Adipose tissue (tissue), 3 donors: Measurements from ENCODE around the gene WBP1. TPM values are rescaled to one million over a fixed set of nuclear protein-coding genes. Genes with fewer than 3 reads are reported as not detected.
"Not testable (repeated sequence)": the region's sequence is repeated elsewhere in the genome, so short reads cannot be mapped to it uniquely, and the experiment has no call there.

Source experiments
- H3K27ac ChIP-seq: one replicate; pipeline ENCODE4 v1.5.1; 2013; ENCODE audit warnings: low read depth, low read length
- WGBS, 3 donors: extraction: QIAGEN DNeasy Blood & Tissue Kit; methylation state at CpG; one replicate each; pipeline ENCODE4 v1.1.7; 2013; 5-methylcytosine and 5-hydroxymethylcytosine counted together
- polyA plus RNA-seq, 3 donors: library from polyadenylated mRNA; stranded (reverse); fragments of 200-250 nt; gene quantifications; one replicate each; pipeline ENCODE4 v1.2.3, GENCODE V29; 2013
- donor health status: healthy with polysubstance abuse.
- donor health status: Bipolar disorder and iron deficiency.
- donor health status: healthy.

Gene WBP1
- polyA plus RNA-seq, 3 donors, result 69.0 to 81.3 (median 78.1) TPM

- WGBS, 3 donors, result 72 to 93% (median 92%) methylated on average over 16 of the region's 16 CpGs
- not testable (repeated sequence) for H3K27ac ChIP-seq
Observed at GRCh38 chr2:74442483-74443297, 15.5 kb upstream of the WBP1 start.

GRCh38 chr2:74444498-74445318, 13.5 kb upstream of the WBP1 start:
- WGBS, 3 donors, result 21 to 33% (median 22%) methylated on average over 5 of the region's 5 CpGs
- H3K27ac ChIP-seq, result no peak overlapping the region

GRCh38 chr2:74447230-74447999, 10.8 kb upstream of the WBP1 start:
- 60 to 90% (median 87%) methylated on average over 5 of the region's 5 CpGs for WGBS, 3 donors
- H3K27ac ChIP-seq, result no peak overlapping the region

- no peak overlapping the region for H3K27ac ChIP-seq
- 69 to 80% (median 77%) methylated on average over 2 of the region's 2 CpGs for WGBS, 3 donors
Observed at GRCh38 chr2:74448771-74449170, 9.5 kb upstream of the WBP1 start.

- WGBS, 3 donors, result 82 to 84% (median 84%) methylated on average over 3 of the region's 3 CpGs
- no peak overlapping the region for H3K27ac ChIP-seq
Observed at GRCh38 chr2:74450570-74451190, 7.6 kb upstream of the WBP1 start.

- WGBS, 3 donors, result 1% methylated on average over 40 of the region's 40 CpGs
- no peak within 1 kb of the TSS for H3K27ac ChIP-seq
Observed at GRCh38 chr2:74454654-74455511, 3.4 kb upstream of the WBP1 start, which contains the start of gene INO80B. INO80B (plus strand) TSS chr2:74455087; CDS start chr2:74455117, 30 bp downstream.

GRCh38 chr2:74457129-74457548, 1.1 kb upstream of the WBP1 start:
- WGBS, 3 donors, result 2 to 3% (median 2%) methylated on average over 24 to 27 of the region's 27 CpGs
- no peak overlapping the region for H3K27ac ChIP-seq

GRCh38 chr2:74457549-74458131, 598 bp upstream of the WBP1 start:
- H3K27ac ChIP-seq, result peak overlapping the region; percentile 61
- WGBS, 3 donors, result 0 to 1% (median 0%) methylated on average over 39 to 46 of the region's 46 CpGs

- 3 to 6% (median 3%) methylated on average over 10 of the region's 10 CpGs for WGBS, 3 donors
Observed at GRCh38 chr2:74458938-74459363, 713 bp downstream of the WBP1 start.

GRCh38 chr2:74459503-74460118, 1.4 kb downstream of the WBP1 start:
- WGBS, 3 donors, result 64 to 81% (median 78%) methylated on average over 13 of the region's 13 CpGs
- H3K27ac ChIP-seq, result not testable (repeated sequence)

More at GRCh38 chr2:74458938-74459363, 713 bp downstream of the WBP1 start:
- H3K27ac ChIP-seq, result no peak overlapping the region

- 71 to 81% (median 79%) methylated on average over 10 of the region's 10 CpGs for WGBS, 3 donors
- H3K27ac ChIP-seq, result not testable (repeated sequence)
Observed at GRCh38 chr2:74460187-74460586, 1.9 kb downstream of the WBP1 start.

- 90 to 92% (median 92%) methylated on average over 27 of the region's 27 CpGs for WGBS, 3 donors
- H3K27ac ChIP-seq, result no peak overlapping the region
Observed at GRCh38 chr2:74461187-74462053, 3.2 kb downstream of the WBP1 start.

- H3K27ac ChIP-seq, result no peak overlapping the region
- WGBS, 3 donors, result 86 to 92% (median 91%) methylated on average over 20 of the region's 20 CpGs
Observed at GRCh38 chr2:74462054-74462785, 4.0 kb downstream of the WBP1 start.

- WGBS, 3 donors, result 71 to 91% (median 88%) methylated on average over 4 of the region's 4 CpGs
- no peak overlapping the region for H3K27ac ChIP-seq
Observed at GRCh38 chr2:74462786-74463105, 4.5 kb downstream of the WBP1 start.

- WGBS, 3 donors, result 1 to 8% (median 6%) methylated on average over 13 of the region's 13 CpGs
- no peak overlapping the region for H3K27ac ChIP-seq
Observed at GRCh38 chr2:74464406-74464805, 6.2 kb downstream of the WBP1 start.
